HG02763 (cell line): ENCODE results near the gene PLEKHG2.

Source experiments
- ATAC-seq: cut with Tn5 transposase; IDR thresholded peaks from one replicate; pipeline ENCODE4 v1.9.1; 2021; ENCODE audit warnings: mild to moderate bottlenecking, moderate library complexity; ENCODE audit not compliant: unreplicated experiment

Gene PLEKHG2

GRCh38 chr19:39420769-39421168 is 8.3 kb downstream of the PLEKHG2 start:
- ATAC-seq = no peak

- no peak for ATAC-seq
Measured at GRCh38 chr19:39422020-39422419, 9.6 kb downstream of the PLEKHG2 start.

GRCh38 chr19:39423258-39424086 is 11.0 kb downstream of the PLEKHG2 start:
- ATAC-seq = no peak

GRCh38 chr19:39424934-39425333 is 12.5 kb downstream of the PLEKHG2 start:
- ATAC-seq = no peak

GRCh38 chr19:39425744-39426143 is 13.3 kb downstream of the PLEKHG2 start:
- ATAC-seq = no peak

GRCh38 chr19:39426170-39426569 is 13.7 kb downstream of the PLEKHG2 start:
- no peak for ATAC-seq

GRCh38 chr19:39427707-39428106 is 15.2 kb downstream of the PLEKHG2 start:
- no peak for ATAC-seq

GRCh38 chr19:39428283-39429112 is 16.0 kb downstream of the PLEKHG2 start:
- no peak for ATAC-seq

- no peak for ATAC-seq
Measured at GRCh38 chr19:39430675-39431593, 18.5 kb downstream of the PLEKHG2 start.

GRCh38 chr19:39432677-39433025 is 20.2 kb downstream of the PLEKHG2 start:
- ATAC-seq = no peak

- no peak for ATAC-seq
Measured at GRCh38 chr19:39433480-39434079, 21.1 kb downstream of the PLEKHG2 start.

- no peak for ATAC-seq
Measured at GRCh38 chr19:39434123-39435076, 21.9 kb downstream of the PLEKHG2 start.

GRCh38 chr19:39435499-39436349 is 23.3 kb downstream of the PLEKHG2 start, which contains the start of gene RPS16:
Gene RPS16, minus strand, starts transcription at chr19:39435949. Its CDS starts 54 bp downstream, at chr19:39435895.
- peak; percentile 80 for ATAC-seq

GRCh38 chr19:39436350-39436716 is 23.9 kb downstream of the PLEKHG2 start:
- ATAC-seq = no peak

- no peak for ATAC-seq
Measured at GRCh38 chr19:39438270-39438934, 25.9 kb downstream of the PLEKHG2 start.

GRCh38 chr19:39444598-39445195 is 32.2 kb downstream of the PLEKHG2 start:
- ATAC-seq = no peak
